NB4 (cell line): Measurements from ENCODE around the gene SPATA13.
"Not testable (repeated sequence)": the region's sequence is repeated elsewhere in the genome, so short reads cannot be mapped to it uniquely, and the experiment has no call there.

Experiments used
- CTCF ChIP-seq: IDR thresholded peaks from one replicate; pipeline ENCODE4 v1.5.1; 2012; ENCODE audit warnings: low read depth, low read length
- MAX ChIP-seq: IDR thresholded peaks from 2 replicates; pipeline ENCODE4 v1.6.1; 2011; ENCODE audit warnings: low read depth, low read length
- MYC ChIP-seq: IDR thresholded peaks from 2 replicates; pipeline ENCODE4 v1.6.1; 2011; ENCODE audit warnings: low read depth, low read length
- POLR2A ChIP-seq: IDR thresholded peaks from 2 replicates; pipeline ENCODE4 v1.6.1; 2011; ENCODE audit warnings: mild to moderate bottlenecking; ENCODE audit not compliant: insufficient read length; ENCODE audit errors: extremely low read depth

GRCh38 chr13:24318878-24319277, 158.4 kb downstream of the SPATA13 start:
- not testable (repeated sequence) for TF ChIP-seq CTCF, MYC, POLR2A, MAX
